ENCODE results near the gene ANKS3.

DNA sequence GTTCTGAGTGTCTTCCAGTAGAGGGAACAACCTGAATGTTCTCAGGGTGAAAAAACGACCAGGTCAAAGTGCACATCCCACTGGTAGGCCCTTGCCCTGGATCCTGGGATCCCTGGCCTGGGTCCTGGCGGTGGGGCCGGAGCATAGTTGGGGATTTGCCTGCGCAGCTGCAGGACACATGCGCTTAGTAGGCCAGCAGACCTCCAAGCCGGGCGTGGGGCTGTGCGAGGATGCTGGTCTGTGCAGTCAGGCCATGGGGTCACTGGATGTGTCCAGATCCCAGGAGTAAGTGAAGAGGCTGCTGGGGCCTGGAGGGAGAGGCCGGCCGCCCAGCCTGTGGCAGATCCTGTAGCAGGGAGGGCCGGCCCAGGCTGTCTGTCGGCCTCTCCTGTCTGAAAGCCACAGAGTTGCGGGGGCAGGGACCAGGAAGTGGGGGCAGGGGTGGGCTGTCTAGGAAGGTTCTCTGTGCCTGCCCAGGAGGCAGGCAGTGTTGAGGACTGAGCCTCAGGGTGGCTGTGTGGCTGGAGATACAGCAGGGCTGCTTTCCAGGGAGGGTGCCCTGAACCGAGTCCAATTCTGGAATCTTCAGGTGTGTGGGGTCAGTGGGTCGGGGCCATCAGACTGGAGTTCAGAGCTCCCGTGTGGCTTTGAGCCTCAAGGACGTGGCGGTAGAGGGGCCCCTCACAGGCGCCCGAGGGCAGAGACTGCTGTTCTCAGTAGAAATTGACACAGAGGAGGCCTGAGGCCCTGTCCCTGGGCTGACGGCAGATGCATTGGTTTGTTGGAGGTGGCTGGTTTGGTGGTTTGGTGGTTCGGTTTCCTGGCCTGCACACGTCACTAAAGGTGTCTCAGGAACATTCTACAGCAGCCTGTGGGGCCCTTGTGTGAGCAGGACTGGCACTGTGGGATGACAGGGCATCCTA, 57.9 kb downstream of the ANKS3 start:
- TF ChIP-seq SPI1 (IDR thresholded peaks at IDR 0.05; ENCODE audit: borderline replicate concordance, insufficient read depth, low read depth, low read length) = no peak
- TF ChIP-seq ZNF207 (IDR thresholded peaks at IDR 0.05; ENCODE audit: borderline replicate concordance) = no peak
- no peak for TF ChIP-seq IKZF2 (IDR thresholded peaks at IDR 0.05)
- TF ChIP-seq MTA2 (IDR thresholded peaks at IDR 0.05; ENCODE audit: low read depth) = no peak
- no peak for TF ChIP-seq BCL11A (IDR thresholded peaks at IDR 0.05; ENCODE audit: low read depth, low read length)
- no peak for TF ChIP-seq RBBP5 (conservative IDR thresholded peaks at IDR 0.05)
